Measurements from ENCODE around the gene HCFC1R1. TPM values are rescaled to one million over a fixed set of nuclear protein-coding genes. Genes with fewer than 3 reads are reported as not detected.
A peak's percentile ranks its signal among the peaks of the same experiment; 100 is the strongest.

The HCFC1R1 gene
- total RNA-seq, 1 experiment from 2014 or later, result 60.0 TPM

GRCh38 chr16:3057181-3058138 lies 33.7 kb upstream of the HCFC1R1 start:
- RAD21 ChIA-PET (ENCODE audit: low non-redundant PET in 1 of 2, low total read pairs in 2 of 2, uncharacterized antibody in 2 of 2, unreplicated experiment in 2 of 2), result no interaction called here
- Histone ChIP-seq H3K36me3 (ENCODE audit: control insufficient read depth in 1 of 2, insufficient read depth in 2 of 2, low read length in 2 of 2) (no peaks in the 10 kb centered on the region), H3K4me3 (replicated peaks in 1 of 2; ENCODE audit: low read depth in 1 of 2, low read length in 2 of 2) (peak overlapping the region in 1 of 2 experiments; percentile 87; a peak in 2 of 4 replicates), H3K79me2 (ENCODE audit: insufficient read depth, low read length) (no peaks in the 10 kb centered on the region), H3K27ac (ENCODE audit: low read depth, low read length) (no peak overlapping the region), H3K9me3 (ENCODE audit: control insufficient read depth in 1 of 2, insufficient read depth in 1 of 2, low read depth in 1 of 2, low read length in 2 of 2) (no peaks in the 10 kb centered on the region), H4K20me1 (ENCODE audit: insufficient read depth) (no peaks in the 10 kb centered on the region), H2AFZ (ENCODE audit: low read depth, low read length, poor library complexity, severe bottlenecking) (no peak overlapping the region), H3K9me2 (ENCODE audit: insufficient read depth) (no peaks in the 10 kb centered on the region), H3K9ac (ENCODE audit: low read length) (no peak overlapping the region), H3K4me1 (ENCODE audit: control insufficient read depth in 1 of 2, insufficient read depth in 2 of 2, low read length in 2 of 2) (peaks cover 0 to 22% of the 10 kb centered on the region in 2 experiments; a peak in 3 of 4 replicates), H3K4me2 (ENCODE audit: low read length) (peak overlapping the region; percentile 95), H3K27me3 (ENCODE audit: insufficient read depth, low read length) (no peaks in the 10 kb centered on the region)
- DNase-seq (ENCODE audit: low read depth, low spot score) (no peak), ATAC-seq (no peak)
- TF ChIP-seq TCF7L2 (IDR thresholded peaks at IDR 0.05; ENCODE audit: borderline replicate concordance, extremely low read depth, insufficient read depth, insufficient read length) (no peak), SIN3A (IDR thresholded peaks at IDR 0.05; ENCODE audit: low read depth) (no peak), EGR1 (IDR thresholded peaks at IDR 0.05; ENCODE audit: low read depth) (no peak), RAD21 (IDR thresholded peaks at IDR 0.05; ENCODE audit: low read depth) (no peak), EZH2 (IDR thresholded peaks at IDR 0.05) (no peak), ZNF274 (IDR thresholded peaks at IDR 0.05; ENCODE audit: low read depth, low read length) (no peak), POLR2AphosphoS5 (IDR thresholded peaks at IDR 0.05; ENCODE audit: low read depth, low read length) (no peak), YY1 (IDR thresholded peaks at IDR 0.05; ENCODE audit: extremely low read depth, insufficient replicate concordance, low read depth, low read length) (no peak), JUND (IDR thresholded peaks at IDR 0.05) (no peak)
- TF ChIP-seq, protein P1, sequence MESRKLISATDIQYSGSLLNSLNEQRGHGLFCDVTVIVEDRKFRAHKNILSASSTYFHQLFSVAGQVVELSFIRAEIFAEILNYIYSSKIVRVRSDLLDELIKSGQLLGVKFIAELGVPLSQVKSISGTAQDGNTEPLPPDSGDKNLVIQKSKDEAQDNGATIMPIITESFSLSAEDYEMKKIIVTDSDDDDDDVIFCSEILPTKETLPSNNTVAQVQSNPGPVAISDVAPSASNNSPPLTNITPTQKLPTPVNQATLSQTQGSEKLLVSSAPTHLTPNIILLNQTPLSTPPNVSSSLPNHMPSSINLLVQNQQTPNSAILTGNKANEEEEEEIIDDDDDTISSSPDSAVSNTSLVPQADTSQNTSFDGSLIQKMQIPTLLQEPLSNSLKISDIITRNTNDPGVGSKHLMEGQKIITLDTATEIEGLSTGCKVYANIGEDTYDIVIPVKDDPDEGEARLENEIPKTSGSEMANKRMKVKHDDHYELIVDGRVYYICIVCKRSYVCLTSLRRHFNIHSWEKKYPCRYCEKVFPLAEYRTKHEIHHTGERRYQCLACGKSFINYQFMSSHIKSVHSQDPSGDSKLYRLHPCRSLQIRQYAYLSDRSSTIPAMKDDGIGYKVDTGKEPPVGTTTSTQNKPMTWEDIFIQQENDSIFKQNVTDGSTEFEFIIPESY (IDR thresholded peaks at IDR 0.05; ENCODE audit: extremely low read depth, insufficient replicate concordance, low read length), result no peak
- POLR2A ChIA-PET, result no interaction called here
- BruUV-seq (replicated peaks), result TSS peak; percentile 62
- intact Hi-C loops (cut with micrococcal nuclease), result loop anchor here (2.0 to 10.0 kb wide), 2 partner anchors 71 to 117 kb away; no protein-coding TSS in a partner anchor
- CTCF ChIA-PET, result interaction anchor here (1.8 to 2.5 kb wide), 4 partner anchors 26 to 75 kb away, joined by 9 to 16 read pairs (median 10); no protein-coding TSS in a partner anchor

All from HCT116 (cell line).